WI38 (cell line): ENCODE results near the gene SHANK1.

Experiments used
- H3K4me3 ChIP-seq: 2 replicates; pipeline ENCODE4 v1.5.1; 2011; ENCODE audit warnings: low read depth, mild to moderate bottlenecking, control low read depth, low read length
- CTCF ChIP-seq: IDR thresholded peaks from 2 replicates; pipeline ENCODE4 v1.5.1; 2012; ENCODE audit warnings: low read depth, mild to moderate bottlenecking, control low read depth, low read length

SHANK1 gene

GRCh38 chr19:50739132-50739913 is 19.7 kb upstream of the SHANK1 start:
- no peak for TF ChIP-seq CTCF
- no peak overlapping the region for H3K4me3 ChIP-seq

GRCh38 chr19:50736338-50736737 is 16.7 kb upstream of the SHANK1 start:
- no peak for TF ChIP-seq CTCF
- H3K4me3 ChIP-seq: no peak overlapping the region

GRCh38 chr19:50735869-50736268 is 16.3 kb upstream of the SHANK1 start:
- TF ChIP-seq CTCF: no peak
- no peak overlapping the region for H3K4me3 ChIP-seq

GRCh38 chr19:50729894-50730293 is 10.3 kb upstream of the SHANK1 start:
- H3K4me3 ChIP-seq: no peak overlapping the region
- TF ChIP-seq CTCF: no peak

GRCh38 chr19:50728084-50728737 is 8.6 kb upstream of the SHANK1 start:
- H3K4me3 ChIP-seq: no peak overlapping the region
- TF ChIP-seq CTCF: no peak

GRCh38 chr19:50725911-50726230 is 6.3 kb upstream of the SHANK1 start:
- H3K4me3 ChIP-seq: peak overlapping the region; percentile 72

More at GRCh38 chr19:50725911-50726230, 6.3 kb upstream of the SHANK1 start:
- no peak for TF ChIP-seq CTCF
